Mucosa of descending colon (tissue), 3 donors: ENCODE measurements around the gene DCAF7. TPM values are rescaled to one million over a fixed set of nuclear protein-coding genes. Genes with fewer than 3 reads are reported as not detected.

ENCODE experiments used
- ATAC-seq: fragments of 200-7000 bp; cut with Tn5 transposase; one replicate; pipeline ENCODE4 v1.9.1; 2020; ENCODE audit warnings: mild to moderate bottlenecking, moderate library complexity
- DNase-seq, 3 donors: peaks; one replicate each; pipeline ENCODE4 v3.0.0-alpha.2; 2020
- H3K36me3 ChIP-seq: fragments of 200-600 bp; one replicate; pipeline ENCODE4 v1.8.0; 2021; ENCODE audit warnings: low read depth, mild to moderate bottlenecking
- H3K4me1 ChIP-seq: fragments of 200-600 bp; one replicate; pipeline ENCODE4 v1.8.0; 2021; ENCODE audit warnings: low read depth, mild to moderate bottlenecking
- H3K4me3 ChIP-seq: fragments of 200-600 bp; one replicate; pipeline ENCODE4 v1.8.0; 2021; ENCODE audit warnings: mild to moderate bottlenecking
- H3K9me3 ChIP-seq: fragments of 200-600 bp; one replicate; pipeline ENCODE4 v1.8.0; 2021; ENCODE audit warnings: mild to moderate bottlenecking
- intact Hi-C, 2 donors: fragments of 100-400 bp; cut with DNase I in 1 of 2; cut with micrococcal nuclease in 1 of 2; formaldehyde crosslinking; loops; one replicate each; pipeline versions ENCODE4 v1.11.0 to v1.11.1; 2022; cut with DNase I, micrococcal nuclease
- total RNA-seq, 3 donors: library from RNA; stranded (reverse); fragmentation: NEBNext Ultra II Directional in 2 of 3; extraction: Animal tissue kit (Norgen Biotek cat#: 25700) in 2 of 3; gene quantifications; one replicate each; pipeline versions ENCODE4 v1.2.1 to v1.2.4, GENCODE V29; 2021 to 2023
- TF ChIP-seq, protein P1 (sequence below): fragments of 200-600 bp; IDR thresholded peaks from one replicate; pipeline ENCODE4 v1.8.0; 2022; ENCODE audit warnings: antibody characterized with exemption, mild to moderate bottlenecking
- donor health status: DM: no; HTN: no; CAD: no; lungs with moderate emphysema.
- donor health status: DM: no; HTN: no; CAD: no.
- donor health status: DM: no; HTN: yes; CAD: no.

DCAF7 gene
- total RNA-seq, 3 donors from 2014 or later, result 69.0 to 87.3 (median 84.9) TPM

DNA sequence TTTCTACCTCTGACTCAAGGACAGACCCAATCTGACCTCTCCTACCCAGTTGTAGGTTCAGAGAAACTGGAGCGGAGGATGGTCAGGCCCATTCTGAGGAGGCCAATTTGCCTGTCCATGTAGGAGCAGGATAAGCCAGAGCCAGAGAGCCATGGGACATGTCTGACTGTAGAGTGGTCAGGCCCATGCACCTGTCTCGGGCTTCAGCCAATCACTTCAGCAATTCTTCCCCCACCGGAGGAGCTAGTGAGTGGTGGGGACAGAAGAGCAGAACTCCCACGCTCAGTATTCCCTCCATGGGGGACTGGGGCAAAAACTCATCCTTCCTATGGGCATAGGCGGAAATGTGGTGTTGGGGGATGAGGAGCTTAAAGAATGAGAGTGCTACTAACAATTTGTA lies 14.3 kb downstream of the DCAF7 start:
- ATAC-seq (no peak), DNase-seq (no peak)
- H3K4me1 ChIP-seq, result peaks cover 2% of the 10 kb centered on the region
- H3K36me3 ChIP-seq, result no peaks in the 10 kb centered on the region
- intact Hi-C loops, result no loop called here
- TF ChIP-seq, protein P1, sequence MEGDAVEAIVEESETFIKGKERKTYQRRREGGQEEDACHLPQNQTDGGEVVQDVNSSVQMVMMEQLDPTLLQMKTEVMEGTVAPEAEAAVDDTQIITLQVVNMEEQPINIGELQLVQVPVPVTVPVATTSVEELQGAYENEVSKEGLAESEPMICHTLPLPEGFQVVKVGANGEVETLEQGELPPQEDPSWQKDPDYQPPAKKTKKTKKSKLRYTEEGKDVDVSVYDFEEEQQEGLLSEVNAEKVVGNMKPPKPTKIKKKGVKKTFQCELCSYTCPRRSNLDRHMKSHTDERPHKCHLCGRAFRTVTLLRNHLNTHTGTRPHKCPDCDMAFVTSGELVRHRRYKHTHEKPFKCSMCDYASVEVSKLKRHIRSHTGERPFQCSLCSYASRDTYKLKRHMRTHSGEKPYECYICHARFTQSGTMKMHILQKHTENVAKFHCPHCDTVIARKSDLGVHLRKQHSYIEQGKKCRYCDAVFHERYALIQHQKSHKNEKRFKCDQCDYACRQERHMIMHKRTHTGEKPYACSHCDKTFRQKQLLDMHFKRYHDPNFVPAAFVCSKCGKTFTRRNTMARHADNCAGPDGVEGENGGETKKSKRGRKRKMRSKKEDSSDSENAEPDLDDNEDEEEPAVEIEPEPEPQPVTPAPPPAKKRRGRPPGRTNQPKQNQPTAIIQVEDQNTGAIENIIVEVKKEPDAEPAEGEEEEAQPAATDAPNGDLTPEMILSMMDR, result no peak
- no peak overlapping the region for H3K4me3 ChIP-seq
- H3K9me3 ChIP-seq, result no peaks in the 10 kb centered on the region

DNA sequence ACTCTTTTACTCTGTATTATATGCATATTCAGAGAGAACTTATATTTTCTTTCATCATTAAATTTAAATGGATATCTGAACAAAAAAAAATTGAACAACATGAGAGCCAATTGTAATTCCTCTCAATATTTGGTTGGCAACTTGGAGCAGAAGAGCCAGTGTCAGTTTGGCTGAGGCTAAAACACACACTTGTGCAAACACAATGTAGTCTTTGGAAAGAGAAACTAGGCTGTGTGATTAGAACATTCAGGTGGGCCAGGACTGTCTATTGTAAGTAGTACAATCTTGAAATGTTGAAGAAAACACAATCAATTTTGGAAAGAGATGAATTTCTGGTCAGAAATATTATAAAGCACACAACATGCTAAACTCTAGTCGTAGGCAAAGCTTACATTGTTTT lies 17.0 kb downstream of the DCAF7 start:
- no peak overlapping the region for H3K4me3 ChIP-seq
- TF ChIP-seq, protein P1, result no peak
- no peaks in the 10 kb centered on the region for H3K36me3 ChIP-seq
- no peaks in the 10 kb centered on the region for H3K9me3 ChIP-seq
- intact Hi-C loops, result no loop called here
- H3K4me1 ChIP-seq, result peaks cover 2% of the 10 kb centered on the region
- ATAC-seq (no peak), DNase-seq (no peak)

DNA sequence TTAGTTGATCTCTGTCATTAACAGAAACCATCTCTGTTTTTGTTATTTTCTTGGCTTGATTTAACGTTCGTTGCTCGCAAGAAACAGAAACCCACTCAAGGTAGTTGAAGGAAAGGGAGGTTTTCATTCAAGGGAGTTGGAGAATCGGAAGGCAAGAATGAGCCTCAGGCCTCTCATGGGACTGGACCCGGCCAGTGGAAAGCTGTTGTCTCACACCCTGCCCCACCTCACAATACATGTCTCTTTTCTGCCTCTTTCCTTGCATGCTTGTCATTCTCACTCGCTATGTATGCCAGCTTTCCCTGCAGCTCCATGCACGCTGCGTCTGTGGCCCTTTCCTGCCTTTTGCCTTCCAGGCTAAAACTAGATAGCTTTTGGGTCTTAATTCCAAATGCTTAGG lies 18.3 kb downstream of the DCAF7 start:
- TF ChIP-seq, protein P1, result no peak
- ATAC-seq (no peak), DNase-seq (no peak)
- intact Hi-C loops, result no loop called here
- no peak overlapping the region for H3K4me3 ChIP-seq
- H3K4me1 ChIP-seq, result no peaks in the 10 kb centered on the region
- no peaks in the 10 kb centered on the region for H3K9me3 ChIP-seq
- no peaks in the 10 kb centered on the region for H3K36me3 ChIP-seq

DNA sequence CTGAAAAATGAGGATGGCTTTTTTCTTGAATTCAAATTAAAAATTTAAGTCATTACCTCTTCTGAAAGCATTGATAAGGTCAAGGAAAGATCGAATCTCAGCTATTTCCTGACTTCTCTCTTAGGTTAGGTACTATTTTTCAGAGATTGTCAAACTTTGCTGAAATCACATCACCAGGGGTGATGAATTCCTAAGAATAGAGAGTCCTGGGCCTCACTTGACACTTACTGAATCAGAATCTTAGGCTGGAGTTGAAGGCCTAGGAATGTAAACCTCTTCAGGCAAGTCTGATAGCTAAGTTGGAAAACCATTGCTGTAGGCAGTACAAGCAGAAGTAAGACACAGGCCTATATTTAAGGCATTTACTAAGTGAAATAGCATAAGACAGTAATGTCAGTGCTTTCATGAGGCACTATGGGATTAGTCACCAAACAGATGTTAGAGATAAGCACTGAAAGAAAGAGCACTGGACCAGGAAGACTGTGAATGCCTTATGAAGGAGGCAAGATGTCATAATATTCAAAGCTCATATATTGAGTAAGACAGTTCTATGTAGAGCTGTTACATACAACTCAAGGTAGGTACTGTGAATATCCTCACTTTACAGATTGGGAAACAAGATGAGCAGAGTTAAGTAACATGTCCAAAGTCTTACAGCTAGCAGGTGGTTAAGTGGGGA lies 21.5 kb downstream of the DCAF7 start:
- H3K4me3 ChIP-seq, result no peak overlapping the region
- DNase-seq (no peak), ATAC-seq (peak; percentile 52)
- H3K36me3 ChIP-seq, result no peaks in the 10 kb centered on the region
- H3K4me1 ChIP-seq, result no peaks in the 10 kb centered on the region
- intact Hi-C loops, result no loop called here
- H3K9me3 ChIP-seq, result no peaks in the 10 kb centered on the region
- TF ChIP-seq, protein P1, result no peak

DNA sequence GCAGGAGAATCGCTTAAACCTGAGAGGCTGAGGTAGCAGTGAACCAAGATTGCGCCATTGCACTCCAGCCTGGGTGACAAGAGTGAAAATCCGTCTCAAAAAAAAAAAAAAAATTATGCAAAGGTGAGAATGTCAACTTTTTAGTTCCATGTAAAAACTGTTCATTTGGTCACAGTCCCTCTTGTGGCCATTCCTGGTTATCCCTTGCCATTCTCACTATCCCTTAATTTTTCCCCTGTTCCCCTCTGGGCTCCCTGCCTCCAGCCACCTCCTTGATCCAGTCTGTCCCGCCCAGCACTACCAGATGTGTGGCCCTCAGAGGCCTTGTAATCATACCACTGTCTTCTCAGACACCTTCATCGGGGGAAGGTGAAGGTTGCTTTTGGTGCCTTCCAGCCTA lies 23.4 kb downstream of the DCAF7 start:
- intact Hi-C loops, result no loop called here
- Histone ChIP-seq H3K4me3 (no peak overlapping the region), H3K4me1 (no peaks in the 10 kb centered on the region), H3K36me3 (no peaks in the 10 kb centered on the region), H3K9me3 (no peaks in the 10 kb centered on the region)
- no peak for DNase-seq
- no peak for ATAC-seq
- TF ChIP-seq, protein P1, result no peak
